ENCODE results near the gene RTL5.

GRCh38 chrX:72115380-72115779 is 16.3 kb downstream of the RTL5 start:
- TF ChIP-seq EZH2 (IDR thresholded peaks at IDR 0.05; ENCODE audit: borderline replicate concordance, insufficient read depth, low read length, poor library complexity, severe bottlenecking) (no peak), RAD21 (conservative IDR thresholded peaks at IDR 0.05) (no peak), CTCF (IDR thresholded peaks at IDR 0.05; ENCODE audit: poor library complexity, severe bottlenecking) (no peak), EP300 (conservative IDR thresholded peaks at IDR 0.05; ENCODE audit: poor library complexity, severe bottlenecking) (no peak), POLR2AphosphoS5 (IDR thresholded peaks at IDR 0.05) (no peak)
- TF ChIP-seq, protein P1, sequence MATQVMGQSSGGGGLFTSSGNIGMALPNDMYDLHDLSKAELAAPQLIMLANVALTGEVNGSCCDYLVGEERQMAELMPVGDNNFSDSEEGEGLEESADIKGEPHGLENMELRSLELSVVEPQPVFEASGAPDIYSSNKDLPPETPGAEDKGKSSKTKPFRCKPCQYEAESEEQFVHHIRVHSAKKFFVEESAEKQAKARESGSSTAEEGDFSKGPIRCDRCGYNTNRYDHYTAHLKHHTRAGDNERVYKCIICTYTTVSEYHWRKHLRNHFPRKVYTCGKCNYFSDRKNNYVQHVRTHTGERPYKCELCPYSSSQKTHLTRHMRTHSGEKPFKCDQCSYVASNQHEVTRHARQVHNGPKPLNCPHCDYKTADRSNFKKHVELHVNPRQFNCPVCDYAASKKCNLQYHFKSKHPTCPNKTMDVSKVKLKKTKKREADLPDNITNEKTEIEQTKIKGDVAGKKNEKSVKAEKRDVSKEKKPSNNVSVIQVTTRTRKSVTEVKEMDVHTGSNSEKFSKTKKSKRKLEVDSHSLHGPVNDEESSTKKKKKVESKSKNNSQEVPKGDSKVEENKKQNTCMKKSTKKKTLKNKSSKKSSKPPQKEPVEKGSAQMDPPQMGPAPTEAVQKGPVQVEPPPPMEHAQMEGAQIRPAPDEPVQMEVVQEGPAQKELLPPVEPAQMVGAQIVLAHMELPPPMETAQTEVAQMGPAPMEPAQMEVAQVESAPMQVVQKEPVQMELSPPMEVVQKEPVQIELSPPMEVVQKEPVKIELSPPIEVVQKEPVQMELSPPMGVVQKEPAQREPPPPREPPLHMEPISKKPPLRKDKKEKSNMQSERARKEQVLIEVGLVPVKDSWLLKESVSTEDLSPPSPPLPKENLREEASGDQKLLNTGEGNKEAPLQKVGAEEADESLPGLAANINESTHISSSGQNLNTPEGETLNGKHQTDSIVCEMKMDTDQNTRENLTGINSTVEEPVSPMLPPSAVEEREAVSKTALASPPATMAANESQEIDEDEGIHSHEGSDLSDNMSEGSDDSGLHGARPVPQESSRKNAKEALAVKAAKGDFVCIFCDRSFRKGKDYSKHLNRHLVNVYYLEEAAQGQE (IDR thresholded peaks at IDR 0.05; ENCODE audit: borderline replicate concordance) = no peak
